GM21825 (cell line): ENCODE measurements around the gene FOXN1.

ENCODE experiments used
- ATAC-seq: cut with Tn5 transposase; IDR thresholded peaks from one replicate; pipeline ENCODE4 v1.9.1; 2021; ENCODE audit warnings: mild to moderate bottlenecking, moderate library complexity; ENCODE audit not compliant: unreplicated experiment

Gene FOXN1

DNA sequence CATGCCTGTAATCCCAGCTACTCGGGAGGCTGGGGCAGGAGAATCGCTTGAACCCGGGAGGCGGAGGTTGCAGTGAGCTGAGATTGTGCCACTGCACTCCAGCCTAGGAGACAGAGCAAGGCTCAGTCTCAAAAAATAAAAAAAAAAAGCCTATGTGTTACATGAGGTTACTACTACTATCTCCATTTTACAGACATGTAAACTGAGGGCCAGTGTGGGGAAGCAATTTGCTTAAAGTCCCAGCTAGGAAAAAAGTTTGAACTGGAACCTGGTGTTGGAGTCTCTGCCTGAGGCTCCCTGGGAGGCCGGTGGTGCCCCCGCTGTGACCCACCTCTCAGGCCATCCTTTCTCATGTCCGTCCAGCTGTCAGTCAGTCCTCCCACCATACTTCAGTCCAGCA lies 28.2 kb upstream of the FOXN1 start:
- no peak for ATAC-seq

DNA sequence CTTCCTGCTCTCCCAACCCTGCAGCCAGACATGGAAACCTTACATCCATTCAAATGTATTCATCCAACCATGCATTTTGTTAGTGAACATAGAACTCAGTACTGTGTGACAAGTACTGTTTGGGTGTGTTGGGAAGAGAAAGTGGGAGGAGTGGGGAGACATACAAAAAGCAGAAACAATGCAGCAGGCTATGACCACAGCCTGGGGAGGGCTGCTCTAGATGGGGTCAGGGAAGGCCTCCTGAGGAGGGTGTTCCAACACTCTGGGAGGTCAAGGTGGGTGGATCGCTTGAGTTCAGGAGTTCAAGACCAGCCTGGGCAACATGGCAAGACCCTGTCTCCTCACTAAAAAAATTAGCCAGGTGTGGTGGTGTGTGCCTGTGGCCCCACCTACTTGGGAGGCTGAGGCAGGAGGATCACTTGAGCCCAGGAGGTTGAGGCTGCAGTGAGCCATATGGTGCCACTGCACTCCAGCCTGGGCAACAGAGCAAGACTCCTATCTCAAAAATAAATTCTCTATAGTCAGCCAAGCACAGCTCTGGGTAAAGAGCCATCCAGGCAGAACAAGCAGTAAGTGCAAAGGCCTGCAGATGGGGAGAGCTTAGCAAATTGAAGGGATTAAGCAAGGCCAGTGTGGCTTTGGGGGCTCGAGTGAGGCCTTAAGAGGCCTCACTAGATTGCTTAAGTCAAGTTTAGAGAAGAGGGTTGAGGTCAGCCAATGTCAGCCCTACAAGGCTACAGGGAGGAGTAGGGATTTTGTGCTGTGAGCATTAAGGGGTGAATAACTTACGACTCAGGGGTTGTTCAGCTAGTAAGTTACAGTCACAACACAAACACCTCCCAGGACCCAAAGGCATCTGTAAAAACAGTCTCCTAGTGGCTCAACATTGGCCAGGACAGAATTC lies 27.2 kb upstream of the FOXN1 start:
- no peak for ATAC-seq

- no peak for ATAC-seq
Observed at GRCh38 chr17:28480278-28480677, 25.9 kb upstream of the FOXN1 start.

- ATAC-seq, result no peak
Observed at GRCh38 chr17:28480799-28481571, 25.2 kb upstream of the FOXN1 start.

GRCh38 chr17:28482551-28483199 lies 23.5 kb upstream of the FOXN1 start:
- ATAC-seq, result no peak

DNA sequence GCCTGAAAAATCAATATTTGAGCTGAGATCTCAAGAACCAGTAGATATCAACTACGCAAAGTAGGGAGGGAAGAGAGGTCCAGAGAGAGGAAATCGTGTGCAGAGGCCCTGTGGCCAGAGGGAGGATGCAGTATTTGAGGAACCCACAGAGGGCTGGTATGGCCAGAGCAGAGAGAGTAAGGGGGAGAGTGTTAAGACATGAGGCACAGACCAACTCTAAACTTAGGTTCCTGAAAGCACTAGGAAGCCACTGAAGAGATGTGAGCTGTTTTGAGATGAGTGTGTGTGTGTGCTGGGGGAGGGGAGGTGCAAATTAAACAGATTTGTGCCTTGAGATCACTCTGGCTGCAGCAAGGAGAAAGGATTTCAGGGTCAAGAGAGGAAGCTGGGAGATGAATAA lies 21.9 kb upstream of the FOXN1 start:
- ATAC-seq, result peak; percentile 68

- ATAC-seq, result no peak
Observed at GRCh38 chr17:28485049-28485448, 21.1 kb upstream of the FOXN1 start.

- ATAC-seq, result no peak
Observed at GRCh38 chr17:28487881-28488532, 18.1 kb upstream of the FOXN1 start.

DNA sequence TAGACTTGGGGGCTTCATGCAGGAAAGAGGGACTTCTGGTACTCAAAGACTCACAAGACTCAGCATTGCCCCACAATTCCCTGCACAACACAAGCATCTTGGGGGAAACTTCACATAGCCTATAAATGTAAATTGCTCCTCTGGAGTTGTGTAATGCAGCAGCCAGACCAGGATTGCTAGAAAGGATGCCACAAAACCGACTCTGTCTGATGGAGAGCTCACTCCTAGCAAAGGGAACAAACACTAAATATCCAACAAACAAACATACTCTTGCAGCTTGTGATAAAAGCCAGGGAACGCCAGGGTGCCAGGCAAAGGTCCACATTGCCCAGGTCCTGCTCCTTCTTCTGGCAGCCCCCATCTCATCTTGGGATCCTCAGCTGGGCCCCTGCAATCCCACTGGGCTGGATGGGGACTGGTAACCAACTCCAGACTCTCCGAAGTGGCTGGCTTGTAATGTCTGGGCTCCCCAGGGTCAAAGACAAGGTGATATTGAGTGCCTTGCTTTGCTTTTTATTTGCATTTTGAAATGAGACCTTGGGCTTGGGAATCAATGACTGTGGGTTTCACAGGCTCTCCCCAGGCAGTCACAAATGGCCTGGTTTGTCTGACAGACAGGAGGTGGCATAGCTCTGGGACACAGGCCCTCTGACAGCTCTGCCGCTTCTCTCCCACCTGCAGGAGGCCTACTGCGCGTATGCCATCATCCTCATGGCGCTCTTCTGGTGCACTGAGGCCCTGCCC lies 17.4 kb upstream of the FOXN1 start:
- no peak for ATAC-seq

DNA sequence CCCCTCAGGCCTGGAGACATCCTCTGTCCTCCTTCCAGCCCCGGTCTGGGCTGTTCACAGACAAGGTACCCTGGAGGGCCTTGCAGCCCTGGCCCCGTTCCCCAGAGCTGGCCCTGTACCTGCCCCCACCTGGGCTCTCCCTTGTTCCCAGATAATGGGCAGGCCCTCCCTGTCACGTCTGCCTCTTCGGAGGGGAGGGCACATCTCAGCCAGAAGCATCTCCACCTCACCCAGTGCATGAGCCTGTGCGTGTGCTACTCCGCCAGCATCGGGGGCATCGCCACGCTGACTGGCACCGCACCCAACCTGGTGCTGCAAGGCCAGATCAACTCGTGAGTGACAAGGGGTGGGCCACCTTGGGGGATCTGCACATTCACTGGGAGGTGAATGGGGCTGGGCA lies 14.9 kb upstream of the FOXN1 start:
- no peak for ATAC-seq

GRCh38 chr17:28491860-28492259 lies 14.3 kb upstream of the FOXN1 start:
- no peak for ATAC-seq

DNA sequence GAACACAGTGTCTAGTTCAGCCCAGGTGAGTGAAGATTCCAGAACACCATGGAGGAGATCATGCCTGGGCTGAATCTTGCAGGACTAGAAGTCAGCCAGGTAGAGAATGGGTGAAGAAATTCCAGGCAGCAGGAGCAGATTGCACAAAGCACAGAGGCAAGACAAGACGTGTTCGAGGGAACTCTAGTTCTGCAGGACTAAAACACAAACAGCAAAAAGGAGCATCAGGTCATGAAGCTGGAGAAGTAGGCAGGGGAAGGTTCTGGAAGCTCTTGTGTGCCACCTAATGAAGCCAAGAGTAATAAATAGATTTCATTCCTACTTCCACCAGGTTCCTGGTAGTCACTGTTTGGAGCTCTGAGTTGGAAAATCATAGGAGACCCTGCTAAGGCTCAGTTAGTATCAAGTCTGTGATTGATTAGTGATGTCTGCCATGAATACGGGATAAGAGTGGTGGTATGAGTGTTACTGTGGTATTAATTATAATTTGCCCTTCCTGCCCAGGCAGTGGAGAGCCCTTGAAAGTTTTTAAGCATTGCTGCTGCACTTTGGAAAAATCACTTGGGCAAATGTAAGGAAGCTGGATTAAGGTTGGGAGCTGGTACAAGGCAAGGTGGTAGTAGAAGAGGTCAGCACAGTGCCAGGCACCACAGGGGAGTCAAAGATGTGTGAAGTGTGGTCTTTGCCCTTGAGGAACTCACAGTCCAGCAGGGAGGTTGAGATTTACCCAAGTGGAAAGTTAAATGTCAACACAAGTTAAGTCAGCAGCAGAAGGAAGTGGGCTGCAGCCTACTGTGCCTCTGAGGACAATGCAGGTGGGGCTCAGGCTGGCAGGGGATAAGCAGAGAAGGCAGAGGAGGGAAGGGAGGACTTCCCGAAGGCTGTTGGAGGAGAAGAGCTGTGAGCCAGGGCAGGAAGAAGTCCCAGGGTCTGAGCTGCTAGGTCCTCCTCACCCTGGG lies 13.5 kb upstream of the FOXN1 start:
- ATAC-seq, result no peak

DNA sequence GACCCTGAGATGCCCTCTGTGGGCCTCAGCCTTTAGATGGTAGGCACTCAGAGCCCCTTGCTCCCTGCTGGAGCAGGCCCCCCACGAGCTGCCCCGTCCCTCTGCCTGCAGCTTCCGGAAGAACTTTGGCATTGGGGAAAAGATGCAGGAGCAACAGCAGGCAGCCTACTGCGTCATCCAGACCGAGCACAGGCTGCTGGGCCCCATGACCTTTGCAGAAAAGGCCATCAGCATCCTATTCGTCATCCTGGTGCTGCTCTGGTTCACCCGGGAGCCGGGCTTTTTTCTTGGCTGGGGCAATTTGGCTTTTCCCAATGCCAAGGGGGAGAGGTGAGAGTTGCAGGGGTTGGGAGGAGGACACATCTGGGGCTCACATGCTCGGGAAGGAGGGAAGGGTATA lies 12.7 kb upstream of the FOXN1 start:
- no peak for ATAC-seq

- no peak for ATAC-seq
Observed at GRCh38 chr17:28494445-28495188, 11.5 kb upstream of the FOXN1 start.

GRCh38 chr17:28495635-28496034 lies 10.5 kb upstream of the FOXN1 start:
- no peak for ATAC-seq

GRCh38 chr17:28497931-28498330 lies 8.2 kb upstream of the FOXN1 start:
- no peak for ATAC-seq

- no peak for ATAC-seq
Observed at GRCh38 chr17:28498652-28499363, 7.3 kb upstream of the FOXN1 start.

- ATAC-seq, result no peak
Observed at GRCh38 chr17:28499364-28499664, 6.8 kb upstream of the FOXN1 start.
